SK-N-SH treated with all-trans-retinoic acid at 6 μM for 48 hours (cell line): Measurements from ENCODE around the gene TMC7.

Source experiments
- ARNTL ChIP-seq: fragments of 450-650 bp; formaldehyde crosslinking; IDR thresholded peaks from 2 replicates; pipeline ENCODE4 v1.5.0; 2020; ENCODE audit warnings: low read depth, mild to moderate bottlenecking, moderate library complexity, borderline replicate concordance
- BACH2 ChIP-seq: fragments of 250-450 bp; sonication (Bioruptor Pico); IDR thresholded peaks from 2 replicates; pipeline ENCODE4 v1.9.0; 2021; ENCODE audit warnings: mild to moderate bottlenecking, borderline replicate concordance
- CSDC2 ChIP-seq: fragments of 250-450 bp; sonication (Bioruptor Pico); IDR thresholded peaks from 2 replicates; pipeline ENCODE4 v1.5.0; 2020; ENCODE audit warnings: mild to moderate bottlenecking, moderate library complexity
- ESRRG ChIP-seq: fragments of 250-450 bp; sonication (Bioruptor Pico); IDR thresholded peaks from 2 replicates; pipeline ENCODE4 v1.6.1; 2021; ENCODE audit warnings: mild to moderate bottlenecking
- GLIS3 ChIP-seq: fragments of 250-450 bp; sonication (Bioruptor Pico); IDR thresholded peaks from 2 replicates; pipeline ENCODE4 v1.5.0; 2020; ENCODE audit warnings: mild to moderate bottlenecking, moderate library complexity
- OSR1 ChIP-seq: fragments of 250-450 bp; sonication (Bioruptor Pico); IDR thresholded peaks from 2 replicates; pipeline ENCODE4 v1.8.0; 2022; ENCODE audit warnings: moderate library complexity, mild to moderate bottlenecking, inconsistent platforms
- TCF4 ChIP-seq: fragments of 250-450 bp; sonication (Bioruptor Pico); IDR thresholded peaks from 2 replicates; pipeline ENCODE4 v1.8.0; 2021; ENCODE audit warnings: mild to moderate bottlenecking, moderate library complexity, borderline replicate concordance
- TSHZ2 ChIP-seq: fragments of 250-450 bp; sonication (Bioruptor Pico); IDR thresholded peaks from 2 replicates; pipeline ENCODE4 v1.5.0; 2020; ENCODE audit warnings: mild to moderate bottlenecking, moderate library complexity
- ZFP3 ChIP-seq: fragments of 250-450 bp; sonication (Bioruptor Pico); IDR thresholded peaks from 2 replicates; pipeline ENCODE4 v1.5.0; 2020; ENCODE audit warnings: mild to moderate bottlenecking, moderate library complexity
- ZFP30 ChIP-seq: fragments of 450-650 bp; formaldehyde crosslinking; IDR thresholded peaks from 2 replicates; pipeline ENCODE4 v1.5.0; 2022; ENCODE audit warnings: mild to moderate bottlenecking, moderate library complexity

- TF ChIP-seq ARNTL (CRISPR knock-in tag), result no peak
- TF ChIP-seq BACH2, result no peak
- no peak for TF ChIP-seq TSHZ2 (CRISPR knock-in tag)
- no peak for TF ChIP-seq ZFP3 (CRISPR knock-in tag)
- no peak for TF ChIP-seq ESRRG (CRISPR knock-in tag)
- TF ChIP-seq OSR1 (CRISPR knock-in tag), result no peak
- TF ChIP-seq ZFP30 (CRISPR knock-in tag), result no peak
- no peak for TF ChIP-seq TCF4 (CRISPR knock-in tag)
- TF ChIP-seq GLIS3 (CRISPR knock-in tag), result no peak
- TF ChIP-seq CSDC2 (CRISPR knock-in tag), result no peak
Observed at GRCh38 chr16:18943414-18943813, 40.3 kb upstream of the TMC7 start.
